HG02981 (cell line): ENCODE data around the gene MMAB.
"Not testable (repeated sequence)": the region's sequence is repeated elsewhere in the genome, so short reads cannot be mapped to it uniquely, and the experiment has no call there.

Experiments used
- ATAC-seq: cut with Tn5 transposase; IDR thresholded peaks from one replicate; pipeline ENCODE4 v1.9.1; 2021; ENCODE audit warnings: mild to moderate bottlenecking, moderate library complexity; ENCODE audit not compliant: unreplicated experiment

MMAB gene

GRCh38 chr12:109604132-109604585, 30.9 kb upstream of the MMAB start:
- ATAC-seq: no peak

- ATAC-seq: not testable (repeated sequence)
These were observed 28.8 kb upstream of the MMAB start for GRCh38 chr12:109602132-109602531.

GRCh38 chr12:109601557-109601956, 28.3 kb upstream of the MMAB start:
- ATAC-seq: no peak

GRCh38 chr12:109600995-109601394, 27.7 kb upstream of the MMAB start:
- no peak for ATAC-seq

- ATAC-seq: no peak
These were observed 27.2 kb upstream of the MMAB start for GRCh38 chr12:109600481-109600880.

- no peak for ATAC-seq
These were observed 25.8 kb upstream of the MMAB start for GRCh38 chr12:109599087-109599486.

- no peak for ATAC-seq
These were observed 25.1 kb upstream of the MMAB start for GRCh38 chr12:109598428-109598854.

- ATAC-seq: no peak
These were observed 24.6 kb upstream of the MMAB start for GRCh38 chr12:109597795-109598427.

- ATAC-seq: no peak
These were observed 24.1 kb upstream of the MMAB start for GRCh38 chr12:109597414-109597794.

GRCh38 chr12:109596418-109597244, 23.3 kb upstream of the MMAB start:
- ATAC-seq: no peak

- no peak for ATAC-seq
These were observed 22.1 kb upstream of the MMAB start for GRCh38 chr12:109595321-109595902.

- ATAC-seq: no peak
These were observed 21.4 kb upstream of the MMAB start for GRCh38 chr12:109594556-109595317.

- ATAC-seq: no peak
These were observed 19.6 kb upstream of the MMAB start for GRCh38 chr12:109592905-109593272.

- ATAC-seq: no peak
These were observed 19.0 kb upstream of the MMAB start for GRCh38 chr12:109592195-109592904.

GRCh38 chr12:109591041-109591440, 17.7 kb upstream of the MMAB start:
- ATAC-seq: no peak

- no peak for ATAC-seq
These were observed 17.3 kb upstream of the MMAB start for GRCh38 chr12:109590566-109590965.

GRCh38 chr12:109589691-109590245, 16.5 kb upstream of the MMAB start:
- no peak for ATAC-seq

GRCh38 chr12:109589240-109589590, 15.9 kb upstream of the MMAB start:
- no peak for ATAC-seq

- ATAC-seq: no peak
These were observed 15.3 kb upstream of the MMAB start for GRCh38 chr12:109588461-109589239.

GRCh38 chr12:109587921-109588320, 14.6 kb upstream of the MMAB start:
- ATAC-seq: no peak
